Measurements from ENCODE around the gene SCAP. TPM values are rescaled to one million over a fixed set of nuclear protein-coding genes. Genes with fewer than 3 reads are reported as not detected.

SCAP gene
- total and polyA plus RNA-seq, 2 of the 4 experiments (the other 2 are of a cell fraction): 25.3 to 34.6 TPM

DNA sequence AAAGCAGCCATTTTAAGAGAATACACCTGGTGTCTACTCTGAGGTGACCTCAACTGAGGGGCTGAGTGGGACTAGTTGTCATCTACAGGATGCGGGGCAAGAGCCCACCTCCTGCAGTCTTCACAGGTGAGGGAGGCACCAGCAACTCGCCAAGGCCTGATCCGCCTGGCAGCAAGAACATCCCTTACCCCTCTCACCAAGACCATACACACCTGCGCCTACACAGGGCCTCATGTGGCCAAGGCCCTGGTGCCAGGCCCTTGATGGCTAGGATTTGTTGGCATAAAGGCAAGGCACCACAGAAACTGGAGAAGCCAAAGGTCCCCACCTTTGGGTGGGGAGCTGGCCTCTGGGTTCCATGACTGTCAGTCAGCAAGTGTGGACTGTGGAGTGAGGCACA is 19.4 kb upstream of the SCAP start:
- Histone ChIP-seq H2AK5ac (ENCODE audit: low read depth, low read length) (no peak overlapping the region), H3K18ac (ENCODE audit: low read depth, low read length) (no peak overlapping the region), H3K36me3 (ENCODE audit: control insufficient read depth, insufficient read depth, low read length) (peaks cover 31% of the 10 kb centered on the region), H3K4me1 (ENCODE audit: control insufficient read depth, insufficient read depth, low read length) (no peaks in the 10 kb centered on the region), H3K4me2 (ENCODE audit: low read depth, low read length) (no peak overlapping the region), H3K9me3 (ENCODE audit: control insufficient read depth, insufficient read depth, low read length) (no peaks in the 10 kb centered on the region), H4K91ac (ENCODE audit: insufficient read depth, low read depth, low read length) (no peak overlapping the region), H4K8ac (ENCODE audit: low read depth in 2 of 2, low read length in 2 of 2) (no peak overlapping the region), H3K4me3 (ENCODE audit: insufficient read depth, low read depth, low read length) (no peak overlapping the region), H2BK5ac (ENCODE audit: low read depth, low read length, poor library complexity, severe bottlenecking) (no peak overlapping the region), H2BK120ac (ENCODE audit: low read depth, low read length) (no peak overlapping the region), H2AFZ (replicated peaks; ENCODE audit: low read length, poor library complexity) (no peak overlapping the region), H3K4ac (ENCODE audit: low read depth, low read length) (no peak overlapping the region), H3K9ac (ENCODE audit: low read depth, low read length) (no peak overlapping the region), H3K27me3 (ENCODE audit: control insufficient read depth, insufficient read depth, low read length) (no peaks in the 10 kb centered on the region), H4K5ac (ENCODE audit: low read depth, low read length) (no peak overlapping the region), H3K79me1 (ENCODE audit: low read depth in 1 of 2, low read length in 2 of 2) (peaks cover 0 to 4% of the 10 kb centered on the region in 2 experiments; a peak in 2 of 4 replicates), H3K23ac (ENCODE audit: low read depth, low read length) (no peak overlapping the region), H2BK20ac (ENCODE audit: low read depth, low read length) (no peak overlapping the region), H3K9me1 (ENCODE audit: insufficient read depth, low read length) (peaks cover 5% of the 10 kb centered on the region; the same call in 1 of the 2 replicates), H4K20me1 (ENCODE audit: insufficient read depth, low read length) (no peaks in the 10 kb centered on the region), H2BK15ac (ENCODE audit: low read depth, low read length) (no peak overlapping the region), H3K14ac (replicated peaks; ENCODE audit: low read depth, low read length) (no peak overlapping the region), H3K56ac (ENCODE audit: extremely low read depth, insufficient read depth, low read length) (no peak overlapping the region), H3K27ac (ENCODE audit: insufficient read depth, low read length) (no peak overlapping the region), H2AK9ac (replicated peaks; ENCODE audit: low read depth, low read length, poor library complexity) (no peak overlapping the region)
- ATAC-seq (ENCODE audit: low read depth): no peak
- ChIA-PET CTCF (no interaction called here), POLR2A (ENCODE audit: unreplicated experiment) (no interaction called here)
- in situ Hi-C loops (cut with MboI; ENCODE audit: low sequenced_read_pairs) (no loop called here), intact Hi-C loops (cut with micrococcal nuclease) (no loop called here), dilution Hi-C loops (cut with HindIII; ENCODE audit: low sequenced_read_pairs, unreplicated experiment) (no loop called here)
- 100% methylated on average over 1 of the region's 4 CpGs; no CpG with 5 or more reads in 1 of the 2 experiments for WGBS, 2 experiments (ENCODE audit: extremely low coverage in 2 of 2, insufficient read length in 1 of 2)
- DNase-seq: no peak
- BruUV-seq (replicated peaks): no TSS peak
- TF ChIP-seq MAFK (IDR thresholded peaks at IDR 0.05; ENCODE audit: low read depth, low read length) (no peak), MAZ (IDR thresholded peaks at IDR 0.05; ENCODE audit: borderline replicate concordance, low read depth, low read length) (no peak), RAD21 (IDR thresholded peaks at IDR 0.05; ENCODE audit: low read length) (no peak), SMC3 (IDR thresholded peaks at IDR 0.05; ENCODE audit: low read depth, low read length) (no peak), BHLHE40 (IDR thresholded peaks at IDR 0.05; ENCODE audit: low read depth, low read length) (no peak), CEBPB (IDR thresholded peaks at IDR 0.05; ENCODE audit: low read depth, low read length) (no peak), NFE2L2 (IDR thresholded peaks at IDR 0.05; ENCODE audit: low read depth, low read length) (no peak), POLR2A (IDR thresholded peaks at IDR 0.05; ENCODE audit: low read depth, low read length) (no peak), FOS (IDR thresholded peaks at IDR 0.05; ENCODE audit: low read depth, low read length) (no peak), CHD1 (IDR thresholded peaks at IDR 0.05; ENCODE audit: low read depth, low read length) (no peak), RFX5 (IDR thresholded peaks at IDR 0.05; ENCODE audit: low read depth, low read length) (no peak), RCOR1 (IDR thresholded peaks at IDR 0.05; ENCODE audit: insufficient replicate concordance, low read length) (no peak), MXI1 (IDR thresholded peaks at IDR 0.05; ENCODE audit: borderline replicate concordance, low read depth, low read length) (no peak)
- TF ChIP-seq, protein P1, sequence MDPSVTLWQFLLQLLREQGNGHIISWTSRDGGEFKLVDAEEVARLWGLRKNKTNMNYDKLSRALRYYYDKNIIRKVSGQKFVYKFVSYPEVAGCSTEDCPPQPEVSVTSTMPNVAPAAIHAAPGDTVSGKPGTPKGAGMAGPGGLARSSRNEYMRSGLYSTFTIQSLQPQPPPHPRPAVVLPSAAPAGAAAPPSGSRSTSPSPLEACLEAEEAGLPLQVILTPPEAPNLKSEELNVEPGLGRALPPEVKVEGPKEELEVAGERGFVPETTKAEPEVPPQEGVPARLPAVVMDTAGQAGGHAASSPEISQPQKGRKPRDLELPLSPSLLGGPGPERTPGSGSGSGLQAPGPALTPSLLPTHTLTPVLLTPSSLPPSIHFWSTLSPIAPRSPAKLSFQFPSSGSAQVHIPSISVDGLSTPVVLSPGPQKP (IDR thresholded peaks at IDR 0.05; ENCODE audit: borderline replicate concordance, low read depth, low read length): no peak
- TF ChIP-seq, protein P2, sequence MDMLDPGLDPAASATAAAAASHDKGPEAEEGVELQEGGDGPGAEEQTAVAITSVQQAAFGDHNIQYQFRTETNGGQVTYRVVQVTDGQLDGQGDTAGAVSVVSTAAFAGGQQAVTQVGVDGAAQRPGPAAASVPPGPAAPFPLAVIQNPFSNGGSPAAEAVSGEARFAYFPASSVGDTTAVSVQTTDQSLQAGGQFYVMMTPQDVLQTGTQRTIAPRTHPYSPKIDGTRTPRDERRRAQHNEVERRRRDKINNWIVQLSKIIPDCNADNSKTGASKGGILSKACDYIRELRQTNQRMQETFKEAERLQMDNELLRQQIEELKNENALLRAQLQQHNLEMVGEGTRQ (IDR thresholded peaks at IDR 0.05; ENCODE audit: low read depth, low read length): no peak
- TF ChIP-seq, protein P3, sequence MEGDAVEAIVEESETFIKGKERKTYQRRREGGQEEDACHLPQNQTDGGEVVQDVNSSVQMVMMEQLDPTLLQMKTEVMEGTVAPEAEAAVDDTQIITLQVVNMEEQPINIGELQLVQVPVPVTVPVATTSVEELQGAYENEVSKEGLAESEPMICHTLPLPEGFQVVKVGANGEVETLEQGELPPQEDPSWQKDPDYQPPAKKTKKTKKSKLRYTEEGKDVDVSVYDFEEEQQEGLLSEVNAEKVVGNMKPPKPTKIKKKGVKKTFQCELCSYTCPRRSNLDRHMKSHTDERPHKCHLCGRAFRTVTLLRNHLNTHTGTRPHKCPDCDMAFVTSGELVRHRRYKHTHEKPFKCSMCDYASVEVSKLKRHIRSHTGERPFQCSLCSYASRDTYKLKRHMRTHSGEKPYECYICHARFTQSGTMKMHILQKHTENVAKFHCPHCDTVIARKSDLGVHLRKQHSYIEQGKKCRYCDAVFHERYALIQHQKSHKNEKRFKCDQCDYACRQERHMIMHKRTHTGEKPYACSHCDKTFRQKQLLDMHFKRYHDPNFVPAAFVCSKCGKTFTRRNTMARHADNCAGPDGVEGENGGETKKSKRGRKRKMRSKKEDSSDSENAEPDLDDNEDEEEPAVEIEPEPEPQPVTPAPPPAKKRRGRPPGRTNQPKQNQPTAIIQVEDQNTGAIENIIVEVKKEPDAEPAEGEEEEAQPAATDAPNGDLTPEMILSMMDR (conservative IDR thresholded peaks at IDR 0.05; ENCODE audit: low read depth, low read length): no peak

All from IMR-90 (cell line).